Neuron (in vitro differentiated cells): Measurements from ENCODE around the gene SHISAL1.

ENCODE experiments used
- H2AFZ ChIP-seq: one replicate; pipeline ENCODE4 v1.6.1; 2013; ENCODE audit warnings: low read depth, mild to moderate bottlenecking, inconsistent platforms, low read length, moderate library complexity
- H3K27me3 ChIP-seq: one replicate; pipeline ENCODE4 v1.6.1; 2013; ENCODE audit warnings: low read length; ENCODE audit not compliant: insufficient read depth
- H3K36me3 ChIP-seq: one replicate; pipeline ENCODE4 v1.6.1; 2013; ENCODE audit warnings: low read length; ENCODE audit not compliant: insufficient read depth
- H3K4me1 ChIP-seq: one replicate; pipeline ENCODE4 v1.6.1; 2013; ENCODE audit warnings: low read length; ENCODE audit not compliant: insufficient read depth
- H3K4me3 ChIP-seq: 2 replicates; pipeline ENCODE4 v1.5.1; 2013; ENCODE audit warnings: mild to moderate bottlenecking, low read length, moderate library complexity
- H3K9me3 ChIP-seq: one replicate; pipeline ENCODE4 v1.6.1; 2013; ENCODE audit warnings: low read length

Gene SHISAL1

GRCh38 chr22:44312766-44313165 is at the start of gene SHISAL1:
SHISAL1 (minus strand) TSS chr22:44312951; CDS start chr22:44300945, 12,006 bp downstream.
- no peaks in the 10 kb centered on the region for H3K36me3 ChIP-seq
- no peak within 1 kb of the TSS for H2AFZ ChIP-seq
- H3K4me1 ChIP-seq: peaks cover 6% of the 10 kb centered on the region
- no peaks in the 10 kb centered on the region for H3K27me3 ChIP-seq
- H3K4me3 ChIP-seq: no peak within 1 kb of the TSS
- H3K9me3 ChIP-seq: no peaks in the 10 kb centered on the region

DNA sequence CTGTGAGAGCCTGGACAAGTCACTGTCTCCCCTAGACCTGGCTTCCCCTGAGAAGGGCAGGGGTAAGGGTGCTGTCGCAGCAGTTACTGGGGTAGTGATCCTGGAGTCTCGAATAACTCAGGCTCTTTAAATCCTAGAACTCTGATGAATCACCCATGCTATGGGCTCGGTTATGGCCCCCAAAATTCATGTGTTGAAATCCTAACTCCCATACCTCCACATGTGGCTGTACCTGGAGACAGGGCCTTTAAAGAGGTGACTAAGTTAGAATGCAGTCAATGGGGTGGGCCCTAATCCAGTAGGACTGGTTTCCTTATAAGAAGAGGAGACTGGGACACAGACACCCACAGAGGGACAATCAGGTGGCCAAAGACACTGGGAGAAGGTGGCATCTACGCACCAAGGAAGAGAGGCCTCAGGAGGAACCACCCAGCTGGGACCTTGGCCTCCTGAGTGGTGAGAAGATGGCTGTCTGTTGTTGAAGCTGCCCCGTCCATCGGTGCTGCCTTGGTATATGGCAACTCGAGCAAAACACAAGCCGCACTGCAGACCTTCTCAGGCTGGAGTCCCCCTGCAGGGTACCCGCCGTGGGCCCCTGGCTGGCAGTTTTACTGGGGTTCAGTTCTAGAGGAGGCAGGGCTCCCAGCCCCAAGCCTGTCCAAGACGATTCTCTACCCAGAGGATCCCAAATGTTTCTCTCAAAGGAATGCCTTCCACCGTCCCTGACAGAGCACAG is 48.8 kb upstream of the SHISAL1 start:
- Histone ChIP-seq H3K4me3 (no peak overlapping the region), H3K36me3 (no peaks in the 10 kb centered on the region), H3K4me1 (peaks cover 17% of the 10 kb centered on the region), H3K27me3 (peaks cover 18% of the 10 kb centered on the region), H3K9me3 (no peaks in the 10 kb centered on the region), H2AFZ (no peak overlapping the region)

DNA sequence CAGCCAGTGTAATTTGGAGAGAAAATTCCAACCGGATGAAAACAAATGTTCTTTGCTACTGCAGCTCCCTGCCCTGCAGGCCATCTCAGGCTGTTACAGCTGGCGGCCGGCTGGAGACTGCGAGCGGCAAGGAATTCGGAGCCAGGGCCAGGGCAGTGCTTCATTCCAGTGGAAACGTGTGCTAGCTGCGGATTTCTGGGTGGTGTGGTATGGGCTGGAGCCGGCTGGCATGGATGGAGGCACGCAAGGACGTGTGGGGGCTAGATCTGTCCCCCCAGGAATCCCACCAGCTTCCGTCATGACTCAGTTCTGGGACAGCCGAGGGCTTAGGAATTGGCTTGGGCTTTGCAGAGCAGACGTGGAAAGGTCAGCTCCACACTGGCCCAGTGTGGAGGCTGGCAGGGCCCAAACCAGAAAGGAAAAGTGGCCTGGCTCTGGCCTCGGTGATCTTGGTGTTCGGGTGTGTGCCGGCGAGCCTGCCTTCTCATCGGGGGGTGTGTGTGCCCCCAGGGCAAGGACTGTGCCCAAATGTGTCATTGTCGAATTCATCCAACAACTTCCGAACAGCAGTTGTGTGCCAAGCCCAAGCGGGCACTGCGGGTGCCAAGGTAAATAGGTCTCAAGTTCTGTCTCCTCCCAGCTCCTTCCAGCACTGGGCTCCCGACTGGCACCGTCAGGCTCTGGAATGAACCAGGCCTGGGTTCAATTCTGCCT is 48.1 kb upstream of the SHISAL1 start:
- Histone ChIP-seq H3K4me3 (no peak overlapping the region), H3K4me1 (peaks cover 13% of the 10 kb centered on the region), H3K36me3 (no peaks in the 10 kb centered on the region), H3K27me3 (peaks cover 18% of the 10 kb centered on the region), H3K9me3 (no peaks in the 10 kb centered on the region), H2AFZ (no peak overlapping the region)

DNA sequence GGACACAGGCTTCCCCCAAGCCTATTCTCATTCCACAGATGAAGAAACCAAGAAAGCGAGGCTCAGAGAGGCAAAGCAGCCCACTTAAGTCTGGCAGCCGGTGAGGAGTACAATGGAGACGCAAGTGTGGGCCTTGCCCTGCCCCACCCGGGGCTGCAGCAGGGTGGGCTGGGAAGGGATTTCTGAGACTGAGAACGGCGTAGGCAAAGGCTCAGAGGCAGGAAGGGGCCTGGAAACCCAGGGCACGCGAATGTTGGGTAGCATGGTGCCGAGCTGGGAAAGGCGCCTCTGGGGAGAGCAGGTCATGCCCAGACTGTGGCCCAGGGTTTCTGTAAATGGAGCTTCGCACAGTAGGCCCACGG is 47.5 kb upstream of the SHISAL1 start:
- Histone ChIP-seq H3K4me1 (peaks cover 13% of the 10 kb centered on the region), H3K36me3 (no peaks in the 10 kb centered on the region), H3K27me3 (peaks cover 18% of the 10 kb centered on the region), H2AFZ (no peak overlapping the region), H3K9me3 (no peaks in the 10 kb centered on the region), H3K4me3 (no peak overlapping the region)

GRCh38 chr22:44359496-44360110 is 46.9 kb upstream of the SHISAL1 start:
- no peak overlapping the region for H2AFZ ChIP-seq
- no peak overlapping the region for H3K4me3 ChIP-seq
- H3K9me3 ChIP-seq: no peaks in the 10 kb centered on the region
- no peaks in the 10 kb centered on the region for H3K36me3 ChIP-seq
- H3K27me3 ChIP-seq: peaks cover 22% of the 10 kb centered on the region
- H3K4me1 ChIP-seq: peaks cover 13% of the 10 kb centered on the region

GRCh38 chr22:44358709-44359440 is 46.1 kb upstream of the SHISAL1 start:
- Histone ChIP-seq H3K36me3 (no peaks in the 10 kb centered on the region), H3K4me1 (peaks cover 13% of the 10 kb centered on the region), H3K27me3 (peaks cover 22% of the 10 kb centered on the region), H3K9me3 (no peaks in the 10 kb centered on the region), H3K4me3 (no peak overlapping the region), H2AFZ (no peak overlapping the region)

DNA sequence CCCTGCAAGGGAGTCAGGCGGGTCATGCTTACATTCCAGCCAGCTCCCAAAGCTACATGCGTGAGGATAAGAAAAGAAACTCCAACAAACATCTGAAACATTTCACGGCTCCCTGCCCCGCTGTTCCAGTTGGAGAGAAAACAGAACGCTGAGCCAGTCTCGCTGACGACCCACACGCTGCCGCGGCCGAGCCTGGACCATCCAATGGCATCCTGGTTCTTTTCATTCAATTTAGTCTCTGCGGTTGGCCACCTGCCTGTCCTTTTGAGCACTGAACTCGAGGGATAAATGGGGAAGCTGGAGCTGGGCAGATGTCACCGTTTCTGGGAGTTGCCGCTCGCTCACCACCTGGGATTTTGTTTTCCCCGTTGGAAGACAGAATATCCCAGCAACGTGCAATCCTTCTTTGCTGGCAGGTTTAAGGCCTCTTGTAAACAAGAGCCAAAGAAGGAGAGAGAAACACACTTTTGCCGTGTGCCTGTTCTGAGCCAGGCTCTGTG is 45.3 kb upstream of the SHISAL1 start:
- Histone ChIP-seq H3K4me1 (peaks cover 13% of the 10 kb centered on the region), H2AFZ (no peak overlapping the region), H3K36me3 (no peaks in the 10 kb centered on the region), H3K27me3 (peaks cover 25% of the 10 kb centered on the region), H3K4me3 (no peak overlapping the region), H3K9me3 (no peaks in the 10 kb centered on the region)

DNA sequence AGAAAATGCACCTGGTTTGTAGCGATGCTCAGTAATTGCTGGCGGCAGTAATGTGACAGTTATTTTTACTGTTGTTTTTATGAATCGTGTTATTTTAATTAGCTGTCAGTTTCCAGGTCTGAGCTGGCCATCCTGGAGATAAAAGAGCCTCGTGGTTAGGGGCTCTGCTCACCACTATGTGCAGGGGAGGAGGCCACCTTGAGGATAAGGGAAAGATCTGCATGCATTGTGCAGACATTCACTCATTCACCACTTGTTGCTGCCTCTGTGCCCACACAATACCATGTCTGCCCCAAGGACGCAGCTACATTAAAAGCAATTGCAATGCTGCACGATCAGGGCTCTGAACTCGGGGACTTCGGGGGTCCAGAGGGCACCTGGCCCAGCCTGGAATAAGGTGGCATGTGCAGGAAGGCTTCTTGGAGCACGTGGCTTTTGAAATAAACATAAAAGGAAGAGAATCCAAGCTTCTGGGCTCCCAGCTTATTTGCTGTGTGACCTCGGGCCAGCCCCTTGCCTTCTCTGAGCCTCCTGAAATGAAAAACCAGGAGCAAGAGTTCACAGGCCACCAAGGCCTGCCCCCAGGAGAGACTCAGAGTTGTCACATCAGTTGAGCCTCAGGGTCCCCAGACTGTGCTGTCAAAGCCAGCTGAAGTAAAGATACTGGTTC is 44.7 kb upstream of the SHISAL1 start:
- Histone ChIP-seq H3K4me3 (no peak overlapping the region), H3K36me3 (no peaks in the 10 kb centered on the region), H2AFZ (no peak overlapping the region), H3K9me3 (no peaks in the 10 kb centered on the region), H3K4me1 (peaks cover 14% of the 10 kb centered on the region), H3K27me3 (peaks cover 25% of the 10 kb centered on the region)

GRCh38 chr22:44355716-44356070 is 42.9 kb upstream of the SHISAL1 start:
- H3K27me3 ChIP-seq: peaks cover 17% of the 10 kb centered on the region
- H2AFZ ChIP-seq: no peak overlapping the region
- H3K4me1 ChIP-seq: peaks cover 22% of the 10 kb centered on the region
- no peak overlapping the region for H3K4me3 ChIP-seq
- no peaks in the 10 kb centered on the region for H3K9me3 ChIP-seq
- no peaks in the 10 kb centered on the region for H3K36me3 ChIP-seq

DNA sequence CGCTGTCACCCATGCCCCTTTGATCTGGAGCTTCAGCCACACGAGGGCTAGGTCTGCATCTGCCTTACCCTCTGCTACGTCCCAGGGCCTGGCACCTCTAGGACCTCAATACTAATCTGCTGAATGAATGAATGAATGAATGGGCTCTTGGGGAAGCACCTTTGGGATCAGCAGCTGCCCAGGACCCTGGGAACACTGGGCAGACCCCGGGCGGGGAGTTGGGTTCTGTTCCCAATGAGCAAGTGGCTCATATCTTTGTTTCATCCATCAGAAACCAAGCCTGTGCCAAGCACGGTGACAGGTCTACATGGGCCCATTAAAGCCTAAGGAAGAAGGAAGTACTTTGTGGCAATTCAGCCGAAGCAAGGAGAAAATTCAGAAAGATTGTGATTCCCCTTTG is 41.5 kb upstream of the SHISAL1 start:
- no peaks in the 10 kb centered on the region for H3K9me3 ChIP-seq
- no peak overlapping the region for H2AFZ ChIP-seq
- peaks cover 22% of the 10 kb centered on the region for H3K4me1 ChIP-seq
- no peaks in the 10 kb centered on the region for H3K36me3 ChIP-seq
- no peak overlapping the region for H3K4me3 ChIP-seq
- peaks cover 15% of the 10 kb centered on the region for H3K27me3 ChIP-seq

DNA sequence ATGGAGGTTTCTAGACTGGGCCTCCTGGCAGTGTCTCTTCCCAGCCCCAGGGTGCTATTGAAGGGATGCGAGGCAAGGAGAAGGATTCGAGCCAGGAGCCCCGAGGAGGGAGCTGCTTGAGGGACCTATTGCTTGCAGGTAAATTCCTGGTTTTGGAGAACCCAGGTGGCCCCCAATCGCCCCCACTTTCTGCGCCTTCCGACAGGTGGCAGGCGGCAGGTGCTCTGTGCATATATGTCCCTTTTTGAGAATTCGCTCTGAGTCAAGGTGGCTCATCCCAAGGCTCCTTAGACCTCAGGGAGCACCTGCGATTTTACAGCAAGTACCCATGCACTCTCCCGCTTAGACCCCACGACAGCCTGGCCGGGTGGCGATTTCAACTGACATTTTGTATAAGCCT is 40.3 kb upstream of the SHISAL1 start:
- no peaks in the 10 kb centered on the region for H3K36me3 ChIP-seq
- peaks cover 18% of the 10 kb centered on the region for H3K4me1 ChIP-seq
- H2AFZ ChIP-seq: no peak overlapping the region
- H3K4me3 ChIP-seq: no peak overlapping the region
- peaks cover 16% of the 10 kb centered on the region for H3K27me3 ChIP-seq
- no peaks in the 10 kb centered on the region for H3K9me3 ChIP-seq

- Histone ChIP-seq H3K4me3 (no peak overlapping the region), H3K36me3 (no peaks in the 10 kb centered on the region)
Measured at GRCh38 chr22:44352378-44353035, 39.8 kb upstream of the SHISAL1 start.

More at GRCh38 chr22:44352378-44353035, 39.8 kb upstream of the SHISAL1 start:
- H3K9me3 ChIP-seq: no peaks in the 10 kb centered on the region
- peaks cover 17% of the 10 kb centered on the region for H3K27me3 ChIP-seq
- H2AFZ ChIP-seq: no peak overlapping the region
- peaks cover 12% of the 10 kb centered on the region for H3K4me1 ChIP-seq
